Gastrocnemius medialis (tissue), 4 donors: ENCODE measurements around the gene CREG1. TPM values are rescaled to one million over a fixed set of nuclear protein-coding genes. Genes with fewer than 3 reads are reported as not detected.

Experiments
- ATAC-seq, 2 donors: fragments of 150-250 bp; one replicate each; pipeline ENCODE4 v1.9.1; 2016
- DNase-seq, 2 donors: peaks; one replicate each; pipeline ENCODE4 v3.0.0-alpha.2; 2019
- H3K27ac ChIP-seq, 4 donors: fragments of 200-600 bp; sonication (generic); 1 replicate in 1 of 4; 2 replicates in 3 of 4; pipeline ENCODE4 v1.5.1; 2016 to 2018; ENCODE audit warnings: mild to moderate bottlenecking in 2 of 4, moderate library complexity in 1 of 4
- H3K27me3 ChIP-seq, 3 donors: fragments of 200-600 bp; sonication (generic) in 2 of 3; 1 replicate in 1 of 3; 2 replicates in 2 of 3; pipeline versions ENCODE4 v1.5.1 to v1.6.0; 2016 to 2019; ENCODE audit warnings: mild to moderate bottlenecking in 1 of 3, moderate library complexity in 1 of 3
- H3K36me3 ChIP-seq, 2 donors: fragments of 200-600 bp; sonication (generic) in 1 of 2; one replicate each; pipeline ENCODE4 v1.5.1; 2017 to 2018
- H3K4me1 ChIP-seq, 2 donors: fragments of 200-600 bp; sonication (generic) in 1 of 2; one replicate each; pipeline ENCODE4 v1.5.1; 2016 to 2017; ENCODE audit warnings: mild to moderate bottlenecking in 2 of 2
- H3K4me3 ChIP-seq, 4 donors: fragments of 200-600 bp; sonication (generic) in 3 of 4; 1 replicate in 1 of 4; 2 replicates in 3 of 4; pipeline ENCODE4 v1.5.1; 2016 to 2019; ENCODE audit warnings: mild to moderate bottlenecking in 2 of 4
- H3K9me3 ChIP-seq, 3 donors: fragments of 200-600 bp; sonication (generic) in 2 of 3; 1 replicate in 1 of 3; 2 replicates in 2 of 3; pipeline ENCODE4 v1.5.1; 2016 to 2019
- POLR2A ChIP-seq, 2 donors: fragments of 450-650 bp; IDR thresholded peaks; one replicate each; pipeline ENCODE4 v1.6.1; 2017; ENCODE audit warnings: antibody characterized with exemption in 2 of 2, mild to moderate bottlenecking in 2 of 2, moderate library complexity in 2 of 2
- in situ Hi-C, 4 donors: fragments of 200-750 bp; cut with MboI; loops; one replicate each; pipeline versions ENCODE4 v1.15.0 to v1.8.0; 2017; ENCODE audit warnings: low sequenced_read_pairs in 4 of 4
- intact Hi-C: fragments of 100-400 bp; cut with DNase I; formaldehyde crosslinking; loops from one replicate; pipeline ENCODE4 v1.15.1; 2023; ENCODE audit warnings: low total_unique reads
- total RNA-seq, 4 donors: library from RNA; depleted of rRNA; stranded (reverse); fragments of >200 nt; gene quantifications; one replicate each; pipeline versions ENCODE4 v1.1.0 to v1.2.3, GENCODE V29; 2016
- TF ChIP-seq, protein P1 (sequence below), 5 experiments: fragments of 450-650 bp in 3 of 5; fragments of 200-600 bp in 2 of 5; sonication (generic) in 2 of 5; IDR thresholded peaks in 4 of 5; conservative IDR thresholded peaks in 1 of 5; 1 replicate in 4 of 5; 2 replicates in 1 of 5; pipeline ENCODE4 v1.5.1; 2016 to 2019; ENCODE audit warnings: antibody characterized with exemption in 5 of 5, mild to moderate bottlenecking in 3 of 5, moderate library complexity in 3 of 5

Gene CREG1
- total RNA-seq, 4 donors from 2014 or later = 69.9 to 99.6 (median 80.7) TPM

DNA sequence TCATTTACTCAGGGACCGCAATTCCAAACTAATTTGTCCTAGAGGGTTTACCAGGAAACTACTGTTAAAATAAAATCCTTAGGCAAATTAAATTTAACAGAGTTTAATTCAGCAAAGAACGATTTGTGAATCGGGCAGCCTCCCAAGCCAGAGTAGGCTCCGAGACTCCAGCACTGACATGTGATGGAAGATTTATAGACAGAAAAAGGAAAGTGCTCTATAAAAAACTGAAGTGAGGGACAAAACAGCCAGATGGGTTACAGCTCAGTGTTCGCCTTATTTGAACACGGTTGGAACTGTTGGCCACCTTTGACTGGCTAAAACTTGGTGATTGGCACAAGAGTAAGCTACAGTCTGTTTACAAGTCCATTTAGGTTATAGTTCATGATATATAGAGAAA is 41.3 kb upstream of the CREG1 start:
- no peak overlapping the region for H3K27ac ChIP-seq
- no peaks in the 10 kb centered on the region for H3K4me1 ChIP-seq
- no peaks in the 10 kb centered on the region for H3K9me3 ChIP-seq
- ATAC-seq (no peak), DNase-seq (no peak)
- intact Hi-C loops = no loop called here
- no peak overlapping the region for H3K4me3 ChIP-seq
- H3K36me3 ChIP-seq = no peaks in the 10 kb centered on the region
- no peaks in the 10 kb centered on the region for H3K27me3 ChIP-seq
- no peak for TF ChIP-seq POLR2A (IDR thresholded peaks at IDR 0.05)
- in situ Hi-C loops = no loop called here

GRCh38 chr1:167593860-167594259 is 40.3 kb upstream of the CREG1 start:
- Histone ChIP-seq H3K27ac (no peak overlapping the region), H3K4me1 (no peaks in the 10 kb centered on the region), H3K27me3 (no peaks in the 10 kb centered on the region), H3K4me3 (no peak overlapping the region), H3K9me3 (no peaks in the 10 kb centered on the region), H3K36me3 (no peaks in the 10 kb centered on the region)
- intact Hi-C loops = no loop called here
- ATAC-seq (no peak), DNase-seq (no peak)
- in situ Hi-C loops = no loop called here
- TF ChIP-seq, protein P1, sequence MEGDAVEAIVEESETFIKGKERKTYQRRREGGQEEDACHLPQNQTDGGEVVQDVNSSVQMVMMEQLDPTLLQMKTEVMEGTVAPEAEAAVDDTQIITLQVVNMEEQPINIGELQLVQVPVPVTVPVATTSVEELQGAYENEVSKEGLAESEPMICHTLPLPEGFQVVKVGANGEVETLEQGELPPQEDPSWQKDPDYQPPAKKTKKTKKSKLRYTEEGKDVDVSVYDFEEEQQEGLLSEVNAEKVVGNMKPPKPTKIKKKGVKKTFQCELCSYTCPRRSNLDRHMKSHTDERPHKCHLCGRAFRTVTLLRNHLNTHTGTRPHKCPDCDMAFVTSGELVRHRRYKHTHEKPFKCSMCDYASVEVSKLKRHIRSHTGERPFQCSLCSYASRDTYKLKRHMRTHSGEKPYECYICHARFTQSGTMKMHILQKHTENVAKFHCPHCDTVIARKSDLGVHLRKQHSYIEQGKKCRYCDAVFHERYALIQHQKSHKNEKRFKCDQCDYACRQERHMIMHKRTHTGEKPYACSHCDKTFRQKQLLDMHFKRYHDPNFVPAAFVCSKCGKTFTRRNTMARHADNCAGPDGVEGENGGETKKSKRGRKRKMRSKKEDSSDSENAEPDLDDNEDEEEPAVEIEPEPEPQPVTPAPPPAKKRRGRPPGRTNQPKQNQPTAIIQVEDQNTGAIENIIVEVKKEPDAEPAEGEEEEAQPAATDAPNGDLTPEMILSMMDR (IDR thresholded peaks at IDR 0.05 in 4 of 5, conservative IDR thresholded peaks at IDR 0.05 in 1 of 5) = no peak
- no peak for TF ChIP-seq POLR2A (IDR thresholded peaks at IDR 0.05)

- DNase-seq (no peak), ATAC-seq (no peak)
- Histone ChIP-seq H3K27ac (no peak overlapping the region), H3K4me3 (no peak overlapping the region), H3K9me3 (no peaks in the 10 kb centered on the region), H3K4me1 (no peaks in the 10 kb centered on the region), H3K27me3 (no peaks in the 10 kb centered on the region), H3K36me3 (no peaks in the 10 kb centered on the region)
- intact Hi-C loops (no loop called here), in situ Hi-C loops (no loop called here)
- TF ChIP-seq POLR2A (IDR thresholded peaks at IDR 0.05) = no peak
Measured at GRCh38 chr1:167592475-167592874, 38.9 kb upstream of the CREG1 start.

DNA sequence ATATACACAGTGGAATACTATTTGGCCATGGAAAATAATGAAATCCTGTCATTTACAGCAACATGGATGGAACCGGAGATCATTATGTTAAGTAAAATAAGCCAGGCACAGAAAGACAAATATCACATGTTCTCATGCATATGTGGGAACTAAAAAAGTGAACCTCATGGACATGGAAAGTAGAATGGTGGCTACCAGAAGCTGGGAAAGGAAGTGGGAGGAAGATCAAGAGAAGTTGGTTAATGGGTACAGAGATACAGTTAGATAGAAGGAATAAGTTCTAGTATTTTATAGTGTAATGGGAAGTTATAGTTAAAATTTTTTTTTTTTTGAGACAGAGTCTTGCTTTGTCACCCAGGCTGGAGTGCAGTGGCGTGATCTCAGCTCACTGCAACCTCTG is 34.8 kb upstream of the CREG1 start:
- in situ Hi-C loops (no loop called here), intact Hi-C loops (no loop called here)
- Histone ChIP-seq H3K36me3 (no peaks in the 10 kb centered on the region), H3K9me3 (no peaks in the 10 kb centered on the region), H3K4me1 (no peaks in the 10 kb centered on the region), H3K27ac (no peak overlapping the region), H3K27me3 (no peaks in the 10 kb centered on the region), H3K4me3 (no peak overlapping the region)
- TF ChIP-seq, protein P1 (IDR thresholded peaks at IDR 0.05 in 4 of 5, conservative IDR thresholded peaks at IDR 0.05 in 1 of 5) = no peak
- TF ChIP-seq POLR2A (IDR thresholded peaks at IDR 0.05) = no peak
- ATAC-seq (no peak), DNase-seq (no peak)

DNA sequence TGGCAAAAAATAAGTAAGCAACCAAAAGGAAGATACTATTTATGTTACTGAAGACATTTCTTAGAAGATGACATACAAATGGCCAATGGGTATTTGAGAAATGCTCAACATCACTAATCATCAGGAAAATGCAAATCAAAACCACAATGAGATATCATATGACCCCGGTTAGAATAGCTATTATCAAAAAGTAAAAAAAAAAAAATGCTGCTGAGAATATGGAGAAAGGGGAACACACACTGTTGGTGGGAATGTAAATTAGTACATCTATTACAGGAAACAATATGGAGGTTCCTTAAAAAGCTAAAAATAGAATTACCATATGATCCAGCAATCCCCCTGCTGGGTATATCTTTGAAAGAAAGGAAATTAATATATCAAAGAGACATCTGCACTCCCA is 34.3 kb upstream of the CREG1 start:
- Histone ChIP-seq H3K27me3 (no peaks in the 10 kb centered on the region), H3K27ac (no peak overlapping the region), H3K36me3 (no peaks in the 10 kb centered on the region), H3K9me3 (no peaks in the 10 kb centered on the region), H3K4me3 (no peak overlapping the region), H3K4me1 (no peaks in the 10 kb centered on the region)
- no peak for ATAC-seq
- no peak for TF ChIP-seq POLR2A (IDR thresholded peaks at IDR 0.05)
- TF ChIP-seq, protein P1 (IDR thresholded peaks at IDR 0.05 in 4 of 5, conservative IDR thresholded peaks at IDR 0.05 in 1 of 5) = no peak
- intact Hi-C loops = no loop called here
- DNase-seq = no peak
- in situ Hi-C loops = no loop called here

GRCh38 chr1:167587342-167587741 is 33.8 kb upstream of the CREG1 start:
- intact Hi-C loops = no loop called here
- Histone ChIP-seq H3K36me3 (no peaks in the 10 kb centered on the region), H3K27me3 (no peaks in the 10 kb centered on the region), H3K27ac (no peak overlapping the region), H3K4me1 (no peaks in the 10 kb centered on the region), H3K4me3 (no peak overlapping the region), H3K9me3 (no peaks in the 10 kb centered on the region)
- in situ Hi-C loops = no loop called here
- ATAC-seq = no peak
- DNase-seq = no peak
- no peak for TF ChIP-seq POLR2A (IDR thresholded peaks at IDR 0.05)
- TF ChIP-seq, protein P1 (IDR thresholded peaks at IDR 0.05 in 4 of 5, conservative IDR thresholded peaks at IDR 0.05 in 1 of 5) = no peak
